Measurements from ENCODE around the gene CCDC92. TPM values are rescaled to one million over a fixed set of nuclear protein-coding genes. Genes with fewer than 3 reads are reported as not detected.

CCDC92 gene
- total and polyA plus RNA-seq, 2 donors from 2014 or later: 39.3 to 41.4 TPM

DNA sequence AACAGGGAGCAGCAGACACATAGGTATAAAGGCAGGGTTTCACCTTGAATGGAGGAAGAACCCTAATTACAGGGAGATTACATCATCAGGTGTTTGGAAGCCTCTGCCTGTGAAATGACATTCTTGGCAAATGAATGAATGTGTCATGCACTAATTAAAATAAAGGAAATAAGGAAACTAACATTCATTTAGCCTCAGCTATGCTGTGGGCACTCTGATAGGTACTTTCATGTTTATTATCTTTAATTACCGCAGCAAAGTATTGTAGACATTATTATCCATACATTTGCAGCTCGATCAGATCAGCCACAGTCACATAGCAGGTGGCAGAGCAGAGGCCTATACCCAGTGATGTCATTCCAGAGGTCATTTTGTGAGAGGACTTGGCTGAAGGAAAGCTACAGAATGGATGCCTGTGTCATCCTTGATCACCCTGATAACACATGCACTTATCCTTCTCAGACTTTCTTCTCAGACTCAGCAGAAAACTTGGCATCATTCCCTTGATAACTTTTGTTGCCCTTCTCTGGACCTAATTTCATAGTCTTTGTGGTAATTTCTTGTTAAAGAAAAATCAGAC, 18.8 kb upstream of the CCDC92 start:
- FAIRE-seq (no peak), DNase-seq (no peak)
- intact Hi-C loops (cut with DNase I): no loop called here
- no peaks in the 10 kb centered on the region for H3K9me3 ChIP-seq (ENCODE audit: control insufficient read depth in 2 of 3, insufficient read depth in 1 of 3, low read length in 3 of 3)
- peaks cover 0 to 21% (median 15%) of the 10 kb centered on the region in 3 donors for H3K4me1 ChIP-seq (ENCODE audit: control insufficient read depth in 2 of 3, insufficient read depth in 2 of 3, low read depth in 1 of 3, low read length in 3 of 3)
- H3K9ac ChIP-seq (ENCODE audit: low read length in 3 of 3): no peak overlapping the region
- peaks cover 3 to 18% (median 6%) of the 10 kb centered on the region in 3 donors for H3K36me3 ChIP-seq (ENCODE audit: control insufficient read depth in 2 of 3, insufficient read depth in 3 of 3, low read length in 3 of 3)
- H3K27me3 ChIP-seq (ENCODE audit: control insufficient read depth, insufficient read depth, low read length): no peaks in the 10 kb centered on the region
- H3K27ac ChIP-seq (ENCODE audit: low read depth in 2 of 2, low read length in 2 of 2): no peak overlapping the region
- no peak overlapping the region for H3K4me3 ChIP-seq (ENCODE audit: low read length in 3 of 3)
- TF ChIP-seq, protein P1, sequence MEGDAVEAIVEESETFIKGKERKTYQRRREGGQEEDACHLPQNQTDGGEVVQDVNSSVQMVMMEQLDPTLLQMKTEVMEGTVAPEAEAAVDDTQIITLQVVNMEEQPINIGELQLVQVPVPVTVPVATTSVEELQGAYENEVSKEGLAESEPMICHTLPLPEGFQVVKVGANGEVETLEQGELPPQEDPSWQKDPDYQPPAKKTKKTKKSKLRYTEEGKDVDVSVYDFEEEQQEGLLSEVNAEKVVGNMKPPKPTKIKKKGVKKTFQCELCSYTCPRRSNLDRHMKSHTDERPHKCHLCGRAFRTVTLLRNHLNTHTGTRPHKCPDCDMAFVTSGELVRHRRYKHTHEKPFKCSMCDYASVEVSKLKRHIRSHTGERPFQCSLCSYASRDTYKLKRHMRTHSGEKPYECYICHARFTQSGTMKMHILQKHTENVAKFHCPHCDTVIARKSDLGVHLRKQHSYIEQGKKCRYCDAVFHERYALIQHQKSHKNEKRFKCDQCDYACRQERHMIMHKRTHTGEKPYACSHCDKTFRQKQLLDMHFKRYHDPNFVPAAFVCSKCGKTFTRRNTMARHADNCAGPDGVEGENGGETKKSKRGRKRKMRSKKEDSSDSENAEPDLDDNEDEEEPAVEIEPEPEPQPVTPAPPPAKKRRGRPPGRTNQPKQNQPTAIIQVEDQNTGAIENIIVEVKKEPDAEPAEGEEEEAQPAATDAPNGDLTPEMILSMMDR (IDR thresholded peaks at IDR 0.05; ENCODE audit: borderline replicate concordance, extremely low read depth, insufficient read depth): no peak

DNA sequence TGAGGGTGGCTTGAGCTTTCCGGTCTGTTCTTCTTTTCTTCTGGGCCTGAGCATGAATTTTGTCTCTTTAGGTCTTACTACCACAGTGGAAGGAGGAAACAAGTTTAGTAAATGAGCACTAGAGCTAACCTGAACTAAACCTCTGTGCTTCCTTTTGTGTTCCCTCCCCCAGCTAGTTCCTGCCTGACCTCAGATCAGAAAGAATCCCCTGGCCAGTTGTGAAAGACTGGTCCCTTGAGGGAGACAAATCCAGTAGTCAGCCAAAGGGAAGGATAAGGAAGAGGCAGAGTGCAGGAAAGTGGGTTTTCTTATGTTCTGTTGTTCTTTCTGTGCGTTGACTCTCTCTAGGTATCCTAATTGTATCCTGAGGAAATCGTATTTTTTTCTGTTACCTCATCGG, 17.9 kb upstream of the CCDC92 start:
- DNase-seq (no peak), FAIRE-seq (no peak)
- Histone ChIP-seq H3K4me1 (ENCODE audit: control insufficient read depth in 2 of 3, insufficient read depth in 2 of 3, low read depth in 1 of 3, low read length in 3 of 3) (peaks cover 0 to 21% (median 19%) of the 10 kb centered on the region in 3 donors), H3K9ac (ENCODE audit: low read length in 3 of 3) (no peak overlapping the region), H3K4me3 (ENCODE audit: low read length in 3 of 3) (no peak overlapping the region), H3K27ac (ENCODE audit: low read depth in 2 of 2, low read length in 2 of 2) (no peak overlapping the region), H3K27me3 (ENCODE audit: control insufficient read depth, insufficient read depth, low read length) (no peaks in the 10 kb centered on the region), H3K9me3 (ENCODE audit: control insufficient read depth in 2 of 3, insufficient read depth in 1 of 3, low read length in 3 of 3) (no peaks in the 10 kb centered on the region), H3K36me3 (ENCODE audit: control insufficient read depth in 2 of 3, insufficient read depth in 3 of 3, low read length in 3 of 3) (peaks cover 3 to 18% (median 6%) of the 10 kb centered on the region in 3 donors)
- intact Hi-C loops (cut with DNase I): no loop called here
- TF ChIP-seq, protein P1 (IDR thresholded peaks at IDR 0.05; ENCODE audit: borderline replicate concordance, extremely low read depth, insufficient read depth): no peak

DNA sequence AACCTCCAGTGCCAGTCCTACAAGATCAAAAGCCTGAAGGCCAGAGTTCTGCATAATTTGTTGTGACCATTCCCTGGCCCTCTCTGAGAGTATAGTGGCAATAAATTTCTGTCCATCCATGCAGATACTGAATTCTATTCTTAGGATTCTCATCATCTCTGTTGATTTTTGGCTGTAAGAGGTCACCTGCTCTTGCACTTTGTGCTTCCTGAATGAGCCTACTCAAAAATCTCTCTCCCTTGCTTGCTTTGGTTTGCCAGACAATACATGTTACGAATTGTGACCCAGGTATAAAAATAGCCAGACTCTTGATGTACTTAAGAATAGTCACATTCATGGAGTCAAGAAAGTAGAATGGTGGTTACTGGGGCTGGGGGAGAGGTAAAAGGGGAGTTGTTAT, 17.1 kb upstream of the CCDC92 start:
- Histone ChIP-seq H3K9ac (ENCODE audit: low read length in 3 of 3) (no peak overlapping the region), H3K9me3 (ENCODE audit: control insufficient read depth in 2 of 3, insufficient read depth in 1 of 3, low read length in 3 of 3) (no peaks in the 10 kb centered on the region), H3K27ac (ENCODE audit: low read depth in 2 of 2, low read length in 2 of 2) (no peak overlapping the region), H3K4me3 (ENCODE audit: low read length in 3 of 3) (no peak overlapping the region), H3K4me1 (ENCODE audit: control insufficient read depth in 2 of 3, insufficient read depth in 2 of 3, low read depth in 1 of 3, low read length in 3 of 3) (peaks cover 0 to 21% (median 19%) of the 10 kb centered on the region in 3 donors), H3K27me3 (ENCODE audit: control insufficient read depth, insufficient read depth, low read length) (no peaks in the 10 kb centered on the region), H3K36me3 (ENCODE audit: control insufficient read depth in 2 of 3, insufficient read depth in 3 of 3, low read length in 3 of 3) (peaks cover 3 to 18% (median 6%) of the 10 kb centered on the region in 3 donors)
- DNase-seq (no peak), FAIRE-seq (no peak)
- TF ChIP-seq, protein P1 (IDR thresholded peaks at IDR 0.05; ENCODE audit: borderline replicate concordance, extremely low read depth, insufficient read depth): no peak
- intact Hi-C loops (cut with DNase I): loop anchor here (10.0 kb wide), 1 partner anchor 85 kb away; no protein-coding TSS in a partner anchor

Data from kidney (tissue), 14 donors.